Chondrocyte (in vitro differentiated cells): ENCODE data around the gene C10orf90. TPM values are rescaled to one million over a fixed set of nuclear protein-coding genes. Genes with fewer than 3 reads are reported as not detected.

Experiments used
- DNase-seq: peaks from one replicate; pipeline ENCODE4 v3.0.0; 2021; ENCODE audit warnings: mixed read lengths, low spot score
- H3K27ac Mint-ChIP-seq: one replicate; pipeline ENCODE4 v1.8.0; 2021; ENCODE audit warnings: mild to moderate bottlenecking, moderate library complexity, mixed read lengths; ENCODE audit not compliant: unreplicated experiment
- H3K27me3 Mint-ChIP-seq: 2 replicates; pipeline ENCODE4 v1.8.0; 2021; ENCODE audit warnings: low read depth, mixed read lengths
- H3K36me3 Mint-ChIP-seq: 2 replicates; pipeline ENCODE4 v1.8.0; 2021; ENCODE audit warnings: low read depth, mixed read lengths
- H3K4me1 Mint-ChIP-seq: 2 replicates; pipeline ENCODE4 v1.8.0; 2021; ENCODE audit warnings: low read depth, mild to moderate bottlenecking, mixed read lengths
- H3K4me3 Mint-ChIP-seq: one replicate; pipeline ENCODE4 v1.8.0; 2021; ENCODE audit warnings: mild to moderate bottlenecking, moderate library complexity, mixed read lengths; ENCODE audit not compliant: unreplicated experiment
- H3K9me3 Mint-ChIP-seq: 2 replicates; pipeline ENCODE4 v1.8.0; 2021; ENCODE audit warnings: low read depth, mixed read lengths
- CTCF ChIP-seq: fragments of 200-600 bp; sonication (generic); IDR thresholded peaks from 2 replicates; pipeline ENCODE4 v1.5.0; 2021; ENCODE audit warnings: antibody characterized with exemption, mild to moderate bottlenecking, moderate library complexity
- total RNA-seq: library from RNA; stranded (reverse); gene quantifications from 3 replicates; pipeline ENCODE4 v1.2.1, GENCODE V29; 2021

Gene C10orf90
- total RNA-seq, 1 donor from 2014 or later: not detected

- no peaks in the 10 kb centered on the region for H3K9me3 Mint-ChIP-seq
- no peak for TF ChIP-seq CTCF
- peaks cover 9% of the 10 kb centered on the region for H3K4me1 Mint-ChIP-seq
- H3K27me3 Mint-ChIP-seq: no peaks in the 10 kb centered on the region
- H3K36me3 Mint-ChIP-seq: no peaks in the 10 kb centered on the region
- no peak overlapping the region for H3K27ac Mint-ChIP-seq
- H3K4me3 Mint-ChIP-seq: no peak overlapping the region
- no peak for DNase-seq
Measured at GRCh38 chr10:126480648-126481047, 189.8 kb downstream of the C10orf90 start.

- DNase-seq: no peak
- no peak overlapping the region for H3K27ac Mint-ChIP-seq
- peaks cover 14% of the 10 kb centered on the region for H3K4me1 Mint-ChIP-seq
- no peaks in the 10 kb centered on the region for H3K9me3 Mint-ChIP-seq
- H3K4me3 Mint-ChIP-seq: no peak overlapping the region
- no peaks in the 10 kb centered on the region for H3K36me3 Mint-ChIP-seq
- no peak for TF ChIP-seq CTCF
- no peaks in the 10 kb centered on the region for H3K27me3 Mint-ChIP-seq
Measured at GRCh38 chr10:126479280-126479895, 191.1 kb downstream of the C10orf90 start.

GRCh38 chr10:126478546-126478945, 191.9 kb downstream of the C10orf90 start:
- no peaks in the 10 kb centered on the region for H3K27me3 Mint-ChIP-seq
- TF ChIP-seq CTCF: no peak
- H3K36me3 Mint-ChIP-seq: no peaks in the 10 kb centered on the region
- DNase-seq: no peak
- no peak overlapping the region for H3K27ac Mint-ChIP-seq
- no peaks in the 10 kb centered on the region for H3K9me3 Mint-ChIP-seq
- H3K4me3 Mint-ChIP-seq: no peak overlapping the region
- H3K4me1 Mint-ChIP-seq: peaks cover 14% of the 10 kb centered on the region

GRCh38 chr10:126476246-126476645, 194.2 kb downstream of the C10orf90 start:
- Mint-ChIP-seq H3K4me1 (peaks cover 14% of the 10 kb centered on the region), H3K27ac (peak overlapping the region; percentile 57), H3K4me3 (no peak overlapping the region), H3K9me3 (no peaks in the 10 kb centered on the region), H3K36me3 (no peaks in the 10 kb centered on the region), H3K27me3 (no peaks in the 10 kb centered on the region)
- DNase-seq: no peak
- TF ChIP-seq CTCF: peak; percentile 65

GRCh38 chr10:126475074-126475691, 195.3 kb downstream of the C10orf90 start:
- Mint-ChIP-seq H3K4me3 (no peak overlapping the region), H3K4me1 (peaks cover 14% of the 10 kb centered on the region), H3K9me3 (no peaks in the 10 kb centered on the region), H3K27ac (peak overlapping the region; percentile 14), H3K27me3 (peaks cover 2% of the 10 kb centered on the region), H3K36me3 (no peaks in the 10 kb centered on the region)
- DNase-seq: no peak
- TF ChIP-seq CTCF: no peak
